H9 (cell line): ENCODE data around the gene ACTL7B. TPM values are rescaled to one million over a fixed set of nuclear protein-coding genes. Genes with fewer than 3 reads are reported as not detected.

Experiments used
- DNase-seq: peaks from one replicate; pipeline ENCODE4 v3.0.0-alpha.2; 2017
- H2AFZ ChIP-seq: one replicate; pipeline ENCODE4 v1.6.1; 2013; ENCODE audit warnings: mild to moderate bottlenecking, low read length, control low read depth, moderate library complexity
- H2AK5ac ChIP-seq: 2 replicates; pipeline ENCODE4 v1.6.1; 2013; ENCODE audit warnings: low read length, control low read depth, mixed read lengths; ENCODE audit not compliant: insufficient read length
- H2BK120ac ChIP-seq: one replicate; pipeline ENCODE4 v1.6.1; 2013; ENCODE audit warnings: low read depth, mild to moderate bottlenecking, low read length, control low read depth, inconsistent platforms; ENCODE audit not compliant: poor library complexity, severe bottlenecking
- H2BK12ac ChIP-seq: 2 replicates; pipeline ENCODE4 v1.6.1; 2013; ENCODE audit warnings: low read length, control low read depth, mixed read lengths, low read depth; ENCODE audit not compliant: insufficient read length
- H2BK15ac ChIP-seq: 2 replicates; pipeline ENCODE4 v1.6.1; 2013; ENCODE audit warnings: low read depth, low read length, control low read depth
- H2BK20ac ChIP-seq: one replicate; pipeline ENCODE4 v1.6.1; 2013; ENCODE audit warnings: low read depth, mild to moderate bottlenecking, low read length, control low read depth, inconsistent platforms; ENCODE audit not compliant: poor library complexity, severe bottlenecking
- H2BK5ac ChIP-seq: 2 replicates; pipeline ENCODE4 v1.6.1; 2013; ENCODE audit warnings: low read length, control low read depth, mixed read lengths; ENCODE audit not compliant: insufficient read length
- H3K14ac ChIP-seq: 2 replicates; pipeline ENCODE4 v1.6.1; 2013; ENCODE audit warnings: low read length, control low read depth; ENCODE audit not compliant: insufficient read depth
- H3K18ac ChIP-seq: 2 replicates; pipeline ENCODE4 v1.6.1; 2013; ENCODE audit warnings: low read depth, mild to moderate bottlenecking, mixed read lengths, low read length, control low read depth; ENCODE audit not compliant: insufficient read length
- H3K23ac ChIP-seq: 2 replicates; pipeline ENCODE4 v1.6.1; 2013; ENCODE audit warnings: low read length, control low read depth, mixed read lengths, low read depth; ENCODE audit not compliant: insufficient read length
- H3K23me2 ChIP-seq: 2 replicates; pipeline ENCODE4 v1.6.1; 2013; ENCODE audit warnings: low read depth, mild to moderate bottlenecking, mixed read lengths, low read length, control low read depth; ENCODE audit not compliant: insufficient read length, poor library complexity, severe bottlenecking
- H3K27ac ChIP-seq: 2 replicates; pipeline ENCODE4 v1.5.1; 2013; ENCODE audit warnings: low read length, control low read depth, mixed read lengths, low read depth; ENCODE audit not compliant: insufficient read length
- H3K27me3 ChIP-seq: 2 replicates; pipeline ENCODE4 v1.6.1; 2013; ENCODE audit warnings: low read length, control low read depth, inconsistent platforms; ENCODE audit not compliant: insufficient read depth
- H3K4ac ChIP-seq: 2 replicates; pipeline ENCODE4 v1.6.1; 2013; ENCODE audit warnings: low read depth, mild to moderate bottlenecking, control low read depth, inconsistent platforms, low read length, moderate library complexity
- H3K4me1 ChIP-seq: 2 replicates; pipeline ENCODE4 v1.6.1; 2013; ENCODE audit warnings: low read length, control low read depth, inconsistent platforms; ENCODE audit not compliant: insufficient read depth
- H3K4me2 ChIP-seq: 2 replicates; pipeline ENCODE4 v1.6.1; 2013; ENCODE audit warnings: low read length, control low read depth, mixed read lengths; ENCODE audit not compliant: insufficient read length, insufficient read depth
- H3K56ac ChIP-seq: 2 replicates; pipeline ENCODE4 v1.6.1; 2013; ENCODE audit warnings: low read depth, mild to moderate bottlenecking, mixed read lengths, low read length, control low read depth; ENCODE audit not compliant: insufficient read length
- H3K79me1 ChIP-seq: 2 replicates; pipeline ENCODE4 v1.6.1; 2013; ENCODE audit warnings: low read depth, mild to moderate bottlenecking, moderate library complexity, low read length, control low read depth, inconsistent platforms; ENCODE audit not compliant: insufficient read depth, poor library complexity, severe bottlenecking
- H3K79me2 ChIP-seq: 2 replicates; pipeline ENCODE4 v1.6.1; 2013; ENCODE audit warnings: low read length, control low read depth, inconsistent platforms; ENCODE audit not compliant: insufficient read depth
- H3K9ac ChIP-seq: 2 replicates; pipeline ENCODE4 v1.6.1; 2013; ENCODE audit warnings: low read length, control low read depth, mixed read lengths; ENCODE audit not compliant: insufficient read length; ENCODE audit errors: extremely low read depth
- H3K9me3 ChIP-seq: one replicate; pipeline ENCODE4 v1.6.1; 2013; ENCODE audit warnings: low read depth, low read length, inconsistent platforms; ENCODE audit not compliant: control insufficient read depth
- H3T11ph ChIP-seq: one replicate; pipeline ENCODE4 v1.6.1; 2013; ENCODE audit warnings: mild to moderate bottlenecking, low read length, control low read depth, inconsistent platforms
- H4K20me1 ChIP-seq: one replicate; pipeline ENCODE4 v1.6.1; 2013; ENCODE audit not compliant: control insufficient read depth, insufficient read length, insufficient read depth
- H4K5ac ChIP-seq: 2 replicates; pipeline ENCODE4 v1.6.1; 2013; ENCODE audit warnings: low read depth, mild to moderate bottlenecking, mixed read lengths, low read length, control low read depth; ENCODE audit not compliant: insufficient read length
- H4K8ac ChIP-seq: replicated peaks from 2 replicates; pipeline ENCODE4 v1.6.1; 2013; ENCODE audit warnings: low read length, control low read depth, mixed read lengths, low read depth; ENCODE audit not compliant: insufficient read length
- H4K91ac ChIP-seq: 2 replicates; pipeline ENCODE4 v1.6.1; 2013; ENCODE audit warnings: low read depth, mild to moderate bottlenecking, moderate library complexity, mixed read lengths, low read length, control low read depth; ENCODE audit not compliant: insufficient read length
- H3K27ac Mint-ChIP-seq, 3 experiments: 2 replicates in 2 of 3; 3 replicates in 1 of 3; pipeline ENCODE4 v1.8.0; 2020 to 2021; ENCODE audit warnings: mixed read lengths in 3 of 3, mild to moderate bottlenecking in 1 of 3, moderate library complexity in 1 of 3
- H3K27me3 Mint-ChIP-seq: 2 replicates; pipeline ENCODE4 v1.8.0; 2021; ENCODE audit warnings: low read depth, mild to moderate bottlenecking, moderate library complexity, mixed read lengths
- H3K36me3 Mint-ChIP-seq, 3 experiments: 2 replicates in 2 of 3; 3 replicates in 1 of 3; pipeline ENCODE4 v1.8.0; 2020 to 2021; ENCODE audit warnings: low read depth in 3 of 3, mixed read lengths in 3 of 3; ENCODE audit not compliant: insufficient read depth in 1 of 3
- H3K4me1 Mint-ChIP-seq, 2 experiments: 2 replicates each; pipeline ENCODE4 v1.8.0; 2020; ENCODE audit warnings: mixed read lengths in 2 of 2
- H3K4me3 Mint-ChIP-seq, 2 experiments: 2 replicates in 1 of 2; 3 replicates in 1 of 2; pipeline ENCODE4 v1.8.0; 2020 to 2021; ENCODE audit warnings: mild to moderate bottlenecking in 2 of 2, mixed read lengths in 2 of 2, moderate library complexity in 1 of 2
- H3K9me3 Mint-ChIP-seq, 2 experiments: 2 replicates in 1 of 2; 3 replicates in 1 of 2; pipeline ENCODE4 v1.8.0; 2020; ENCODE audit warnings: mild to moderate bottlenecking in 2 of 2, mixed read lengths in 2 of 2, moderate library complexity in 1 of 2
- WGBS: extraction: QIAGEN DNeasy Blood & Tissue Kit; methylation state at CpG from one replicate; pipeline ENCODE4 v1.1.7; 2013; ENCODE audit warnings: missing lambda C conversion rate, low lambda C conversion rate, mixed read lengths; ENCODE audit not compliant: insufficient read length; ENCODE audit errors: extremely low coverage; 5-methylcytosine and 5-hydroxymethylcytosine counted together
- total RNA-seq: library from RNA; stranded (reverse); gene quantifications from 2 replicates; pipeline ENCODE4 v1.2.1, GENCODE V29; 2021
- TF ChIP-seq, protein P1 (sequence below): fragments of 200-600 bp; sonication (generic); conservative IDR thresholded peaks from 3 replicates; pipeline ENCODE4 v1.8.0; 2021; ENCODE audit warnings: antibody characterized with exemption, mild to moderate bottlenecking

Gene ACTL7B
- total RNA-seq, 1 experiment from 2014 or later: 0.09 TPM

DNA sequence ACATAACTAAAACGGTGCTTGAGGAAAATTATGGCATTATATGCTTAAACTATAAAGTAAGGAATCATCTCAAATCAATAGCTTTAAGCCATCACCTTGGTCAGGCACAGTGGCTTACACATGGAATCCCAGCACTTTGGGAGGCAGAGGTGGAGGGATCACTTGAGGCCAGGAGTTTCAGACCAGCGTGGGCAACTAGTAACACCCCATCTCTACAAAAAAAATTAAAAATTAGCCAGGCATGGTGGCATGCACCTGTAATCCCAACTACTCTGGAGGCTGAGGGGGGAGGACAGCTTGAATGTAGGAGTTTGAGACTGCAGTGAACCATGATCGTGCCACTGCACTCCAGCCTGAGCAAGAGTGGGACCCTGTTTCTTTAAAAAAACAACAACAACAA is 28.9 kb upstream of the ACTL7B start:
- no peaks in the 10 kb centered on the region for H3K23me2 ChIP-seq
- Mint-ChIP-seq H3K27me3 (no peaks in the 10 kb centered on the region), H3K36me3 (peaks cover 0 to 33% (median 20%) of the 10 kb centered on the region in 3 experiments; a peak in 5 of 7 replicates), H3K9me3 (no peaks in the 10 kb centered on the region), H3K4me1 (no peaks in the 10 kb centered on the region), H3K27ac (no peak overlapping the region), H3K4me3 (no peak overlapping the region)
- H3K56ac ChIP-seq: no peak overlapping the region
- no peak overlapping the region for H2AK5ac ChIP-seq
- no CpG with 5 or more reads among the region's 3 CpGs for WGBS
- no peak overlapping the region for H3K4ac ChIP-seq
- H3K9me3 ChIP-seq: no peaks in the 10 kb centered on the region
- H4K8ac ChIP-seq: no peak overlapping the region
- no peaks in the 10 kb centered on the region for H3K27me3 ChIP-seq
- H2BK20ac ChIP-seq: no peak overlapping the region
- H2BK120ac ChIP-seq: no peak overlapping the region
- no peak overlapping the region for H2BK12ac ChIP-seq
- H3K4me2 ChIP-seq: no peak overlapping the region
- no peaks in the 10 kb centered on the region for H3K79me2 ChIP-seq
- no peak overlapping the region for H2BK5ac ChIP-seq
- no peak overlapping the region for H3K9ac ChIP-seq
- TF ChIP-seq, protein P1, sequence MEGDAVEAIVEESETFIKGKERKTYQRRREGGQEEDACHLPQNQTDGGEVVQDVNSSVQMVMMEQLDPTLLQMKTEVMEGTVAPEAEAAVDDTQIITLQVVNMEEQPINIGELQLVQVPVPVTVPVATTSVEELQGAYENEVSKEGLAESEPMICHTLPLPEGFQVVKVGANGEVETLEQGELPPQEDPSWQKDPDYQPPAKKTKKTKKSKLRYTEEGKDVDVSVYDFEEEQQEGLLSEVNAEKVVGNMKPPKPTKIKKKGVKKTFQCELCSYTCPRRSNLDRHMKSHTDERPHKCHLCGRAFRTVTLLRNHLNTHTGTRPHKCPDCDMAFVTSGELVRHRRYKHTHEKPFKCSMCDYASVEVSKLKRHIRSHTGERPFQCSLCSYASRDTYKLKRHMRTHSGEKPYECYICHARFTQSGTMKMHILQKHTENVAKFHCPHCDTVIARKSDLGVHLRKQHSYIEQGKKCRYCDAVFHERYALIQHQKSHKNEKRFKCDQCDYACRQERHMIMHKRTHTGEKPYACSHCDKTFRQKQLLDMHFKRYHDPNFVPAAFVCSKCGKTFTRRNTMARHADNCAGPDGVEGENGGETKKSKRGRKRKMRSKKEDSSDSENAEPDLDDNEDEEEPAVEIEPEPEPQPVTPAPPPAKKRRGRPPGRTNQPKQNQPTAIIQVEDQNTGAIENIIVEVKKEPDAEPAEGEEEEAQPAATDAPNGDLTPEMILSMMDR: no peak
- H3K79me1 ChIP-seq: no peaks in the 10 kb centered on the region
- no peak overlapping the region for H3K18ac ChIP-seq
- no peak overlapping the region for H2AFZ ChIP-seq
- H4K5ac ChIP-seq: no peak overlapping the region
- no peak overlapping the region for H3K23ac ChIP-seq
- no peak overlapping the region for H3K27ac ChIP-seq
- H3K14ac ChIP-seq: no peak overlapping the region
- no peaks in the 10 kb centered on the region for H4K20me1 ChIP-seq
- no peak overlapping the region for H2BK15ac ChIP-seq
- no peak for DNase-seq
- no peak overlapping the region for H3T11ph ChIP-seq
- no peak overlapping the region for H4K91ac ChIP-seq
- no peaks in the 10 kb centered on the region for H3K4me1 ChIP-seq
